H7 (cell line): ENCODE measurements around the gene GPATCH4. TPM values are rescaled to one million over a fixed set of nuclear protein-coding genes. Genes with fewer than 3 reads are reported as not detected.
A peak's percentile ranks its signal among the peaks of the same experiment; 100 is the strongest.
"Not testable (repeated sequence)": the region's sequence is repeated elsewhere in the genome, so short reads cannot be mapped to it uniquely, and the experiment has no call there.

Source experiments
- DNase-seq: peaks from one replicate; pipeline ENCODE4 v3.0.0; 2012
- H3K27me3 ChIP-seq: 2 replicates; pipeline ENCODE4 v1.6.0; 2011; ENCODE audit warnings: mild to moderate bottlenecking, low read length; ENCODE audit not compliant: control insufficient read depth, insufficient read depth
- H3K36me3 ChIP-seq: replicated peaks from 2 replicates; pipeline ENCODE4 v1.5.1; 2011; ENCODE audit warnings: low read length; ENCODE audit not compliant: control insufficient read depth, insufficient read depth
- H3K4me3 ChIP-seq: 2 replicates; pipeline ENCODE4 v1.5.1; 2011; ENCODE audit warnings: low read depth, mild to moderate bottlenecking, control low read depth, low read length, moderate library complexity; ENCODE audit not compliant: insufficient read depth
- total RNA-seq: library from RNA; depleted of rRNA; stranded (reverse); fragments of >200 nt; shearing (Covaris generic); gene quantifications from 2 replicates; pipeline ENCODE4 v1.2.3, GENCODE V29; 2014

Gene GPATCH4
- total RNA-seq, 1 experiment from 2014 or later = 40.6 TPM

- Histone ChIP-seq H3K36me3 (no peaks in the 10 kb centered on the region), H3K27me3 (peaks cover 59% of the 10 kb centered on the region), H3K4me3 (no peak overlapping the region)
- DNase-seq = peak; percentile 44
These were observed 38.4 kb upstream of the GPATCH4 start for GRCh38 chr1:156639601-156640101.

GRCh38 chr1:156638189-156638985 lies 37.1 kb upstream of the GPATCH4 start:
- Histone ChIP-seq H3K36me3 (no peaks in the 10 kb centered on the region), H3K27me3 (peaks cover 47% of the 10 kb centered on the region)
- DNase-seq = peak; percentile 34

GRCh38 chr1:156632355-156632754 lies 31.1 kb upstream of the GPATCH4 start:
- Histone ChIP-seq H3K36me3 (no peaks in the 10 kb centered on the region), H3K27me3 (peaks cover 1% of the 10 kb centered on the region; the same call in 1 of the 2 replicates), H3K4me3 (no peak overlapping the region)
- DNase-seq = no peak

More at GRCh38 chr1:156638189-156638985, 37.1 kb upstream of the GPATCH4 start:
- no peak overlapping the region for H3K4me3 ChIP-seq

GRCh38 chr1:156631152-156631551 lies 29.9 kb upstream of the GPATCH4 start:
- not testable (repeated sequence) for H3K27me3 ChIP-seq, H3K36me3 ChIP-seq, DNase-seq

GRCh38 chr1:156629823-156630449 lies 28.7 kb upstream of the GPATCH4 start:
- Histone ChIP-seq H3K4me3 (no peak overlapping the region), H3K36me3 (no peaks in the 10 kb centered on the region), H3K27me3 (peaks cover 19% of the 10 kb centered on the region)
- no peak for DNase-seq

More at GRCh38 chr1:156631152-156631551, 29.9 kb upstream of the GPATCH4 start:
- not testable (repeated sequence) for H3K4me3 ChIP-seq

GRCh38 chr1:156627313-156627880 lies 26.1 kb upstream of the GPATCH4 start:
- Histone ChIP-seq H3K27me3 (peaks cover 43% of the 10 kb centered on the region), H3K4me3 (no peak overlapping the region), H3K36me3 (no peaks in the 10 kb centered on the region)
- DNase-seq = peak; percentile 73

- Histone ChIP-seq H3K36me3 (no peaks in the 10 kb centered on the region), H3K4me3 (no peak overlapping the region), H3K27me3 (peaks cover 53% of the 10 kb centered on the region)
- no peak for DNase-seq
These were observed 24.8 kb upstream of the GPATCH4 start for GRCh38 chr1:156626079-156626438.

- no peaks in the 10 kb centered on the region for H3K36me3 ChIP-seq
- H3K27me3 ChIP-seq = peaks cover 56% of the 10 kb centered on the region
- peak; percentile 88 for DNase-seq
- peak overlapping the region; percentile 67 for H3K4me3 ChIP-seq
These were observed 24.3 kb upstream of the GPATCH4 start for GRCh38 chr1:156625436-156626078.

GRCh38 chr1:156624814-156625435 lies 23.6 kb upstream of the GPATCH4 start:
- peaks cover 62% of the 10 kb centered on the region for H3K27me3 ChIP-seq

GRCh38 chr1:156623946-156624813 lies 22.9 kb upstream of the GPATCH4 start:
- Histone ChIP-seq H3K27me3 (peaks cover 68% of the 10 kb centered on the region), H3K36me3 (no peaks in the 10 kb centered on the region), H3K4me3 (peak overlapping the region; percentile 67)
- peak; percentile 90 for DNase-seq

More at GRCh38 chr1:156624814-156625435, 23.6 kb upstream of the GPATCH4 start:
- DNase-seq = peak; percentile 78
- Histone ChIP-seq H3K4me3 (peak overlapping the region; percentile 67), H3K36me3 (no peaks in the 10 kb centered on the region)

GRCh38 chr1:156622581-156623297 lies 21.5 kb upstream of the GPATCH4 start:
- no peak for DNase-seq
- no peaks in the 10 kb centered on the region for H3K36me3 ChIP-seq
- no peak overlapping the region for H3K4me3 ChIP-seq
- H3K27me3 ChIP-seq = peaks cover 68% of the 10 kb centered on the region

- DNase-seq = no peak
- H3K36me3 ChIP-seq = no peaks in the 10 kb centered on the region
- H3K27me3 ChIP-seq = peaks cover 46% of the 10 kb centered on the region
- H3K4me3 ChIP-seq = no peak overlapping the region
These were observed 18.3 kb upstream of the GPATCH4 start for GRCh38 chr1:156619582-156619955.
